Posterior cingulate gyrus (tissue), 11 donors: Measurements from ENCODE around the gene FOXS1.

Experiments used
- DNase-seq, 10 donors: peaks; one replicate each; pipeline versions ENCODE4 v3.0.0 to v3.0.0-alpha.2; 2020 to 2021; ENCODE audit warnings: mixed read lengths in 3 of 10
- intact Hi-C: fragments of 100-400 bp; cut with DNase I; formaldehyde crosslinking; loops from one replicate; pipeline ENCODE4 v1.15.1; 2023

FOXS1 gene

DNA sequence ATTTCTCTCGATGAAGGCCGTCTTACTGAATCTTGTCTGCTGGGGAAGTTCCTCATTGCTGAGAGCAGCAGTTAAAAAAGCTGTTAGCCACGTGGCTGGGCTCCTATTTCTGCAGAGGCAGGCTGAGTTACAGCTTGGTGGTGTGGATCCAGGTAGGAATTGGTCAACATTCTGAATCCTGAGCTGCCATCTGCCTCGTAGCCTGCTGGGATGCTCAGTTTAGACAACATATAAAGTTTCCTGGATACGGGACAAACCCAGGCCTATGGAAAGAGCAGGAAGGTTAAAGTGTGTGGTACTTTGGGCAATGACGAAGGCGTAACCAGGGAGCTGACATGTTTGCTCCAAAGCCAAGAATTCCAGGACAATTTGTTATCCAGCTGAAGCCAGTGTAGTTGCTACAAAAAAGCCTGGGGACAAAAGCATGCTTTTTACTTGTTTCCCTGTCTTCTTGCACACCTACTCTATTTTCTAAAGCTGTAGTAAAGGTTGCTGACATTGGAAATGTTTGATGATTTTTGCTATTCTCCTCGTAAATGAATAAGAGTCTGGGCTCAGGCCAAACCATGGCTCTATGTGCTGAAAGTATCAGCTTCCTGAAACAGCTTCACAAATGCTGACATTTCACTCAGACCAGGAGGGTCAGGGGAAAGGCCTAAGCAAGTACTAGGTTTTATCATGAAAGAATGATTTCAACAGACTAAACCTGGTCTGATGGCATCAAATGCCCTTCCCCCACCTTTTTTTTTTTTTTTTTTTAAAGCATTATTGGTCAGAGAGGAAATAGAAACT, 38.6 kb downstream of the FOXS1 start:
- DNase-seq, result no peak
- intact Hi-C loops, result no loop called here

DNA sequence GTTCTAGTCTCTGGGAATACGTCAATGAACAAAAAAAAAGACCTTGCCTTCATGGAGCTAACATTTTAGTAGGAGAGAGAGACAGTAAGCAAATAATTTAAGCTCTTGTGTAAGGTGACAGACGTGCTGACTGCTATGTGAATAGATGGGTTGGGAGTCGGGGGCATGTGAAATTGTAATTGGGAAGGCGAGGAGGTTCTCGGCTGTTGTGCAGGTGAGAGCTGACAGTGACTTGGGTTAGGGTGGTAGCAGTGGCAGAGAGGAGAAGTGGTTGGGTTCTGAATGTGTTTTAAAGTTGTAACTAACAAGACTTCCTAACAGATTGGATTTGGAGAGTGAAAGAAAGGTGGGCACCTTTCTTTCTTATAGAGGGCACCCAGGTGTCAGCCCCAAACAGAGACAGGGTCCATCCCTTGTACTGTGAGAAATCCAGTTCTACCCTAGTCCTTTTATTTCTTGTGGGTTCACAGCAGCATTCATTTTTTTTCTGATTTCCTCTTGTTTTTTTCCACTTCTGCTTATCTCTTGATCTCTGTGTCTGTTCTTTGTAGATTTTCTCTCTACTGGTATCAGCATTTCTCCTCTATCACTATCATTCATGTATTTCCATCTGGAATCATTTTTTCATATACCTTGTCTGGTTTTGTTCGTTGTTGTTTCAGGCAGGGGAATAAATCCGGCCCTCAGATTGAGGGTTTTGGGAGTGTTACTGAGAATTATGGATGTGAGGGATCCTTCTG, 41.7 kb downstream of the FOXS1 start:
- intact Hi-C loops, result no loop called here
- DNase-seq, result no peak

DNA sequence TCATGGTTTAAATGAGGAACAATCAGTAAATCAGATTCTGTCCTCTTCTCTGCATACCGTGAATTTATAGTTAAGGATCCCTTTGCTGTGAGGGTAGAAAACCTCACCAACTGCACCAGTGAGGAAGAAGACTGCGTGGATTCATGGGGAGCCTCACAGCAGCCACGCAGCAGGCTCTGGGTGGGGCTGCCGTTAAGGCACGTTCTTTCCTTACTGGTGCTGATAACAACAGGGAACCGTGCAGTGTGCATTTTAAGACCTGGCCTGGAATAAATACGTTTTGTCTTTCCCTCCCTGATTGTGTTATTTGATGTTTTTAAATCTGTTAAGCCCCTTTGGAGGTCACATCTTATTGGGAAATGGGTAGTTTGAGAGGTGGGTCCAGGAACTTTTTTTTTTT, 43.9 kb downstream of the FOXS1 start:
- DNase-seq, result no peak
- intact Hi-C loops, result no loop called here

DNA sequence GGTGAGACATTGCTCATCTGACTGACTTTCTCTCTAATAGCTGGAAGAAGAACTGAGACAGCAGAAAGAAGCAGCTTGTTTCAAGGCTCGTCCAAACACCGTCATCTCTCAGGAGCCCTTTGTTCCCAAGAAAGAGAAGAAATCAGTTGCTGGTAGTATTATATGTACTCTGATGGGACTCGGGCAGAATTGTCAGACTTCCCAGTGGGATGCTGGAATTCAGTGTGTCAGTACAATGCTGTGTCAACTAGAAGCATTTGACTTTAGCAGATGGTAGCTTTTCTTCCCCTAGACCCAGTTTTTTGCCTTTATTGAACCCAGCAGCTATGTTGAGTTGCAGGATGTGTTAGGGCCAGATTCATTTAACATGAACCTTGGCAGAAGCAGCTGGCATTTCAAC, 48.0 kb downstream of the FOXS1 start:
- intact Hi-C loops, result no loop called here
- DNase-seq, result no peak
